HepG2 (cell line): ENCODE measurements around the gene OTOG. TPM values are rescaled to one million over a fixed set of nuclear protein-coding genes. Genes with fewer than 3 reads are reported as not detected.

Source experiments
- ATAC-seq: fragments of 200-7000 bp; cut with Tn5 transposase; 3 replicates; pipeline ENCODE4 v1.9.1; 2020; ENCODE audit warnings: mild to moderate bottlenecking, moderate library complexity
- BruUV-seq: library from RNA; stranded (reverse); fragments of 400-500 nt; replicated peaks from 2 replicates; lab custom pipeline; 2021; lab: Mats Ljungman, UMichigan
- CTCF ChIA-PET: fragments of 300-600 bp; formaldehyde crosslinking; extraction: SDS; loops from one replicate; lab custom pipeline; 2021; ENCODE audit warnings: low total read pairs, inconsistent platforms, low intra/inter-chr PET ratio; lab: Yijun Ruan, JAX
- POLR2A ChIA-PET: fragments of 350-600 bp; sonication (Branson Sonifier 250); formaldehyde crosslinking; loops from one replicate; lab custom pipeline; 2020; ENCODE audit warnings: antibody characterized with exemption, inconsistent platforms; lab: Yijun Ruan, JAX
- DNase-seq: peaks from one replicate; pipeline ENCODE4 v3.0.0-alpha.2; 2015; ENCODE audit warnings: low spot score
- FAIRE-seq: peaks from 3 replicates; lab custom pipeline; 2011; peaks lifted over from hg19 to GRCh38; lab: Jason Lieb, UNC
- H2AFZ ChIP-seq: one replicate; pipeline ENCODE4 v1.6.1; 2011; ENCODE audit warnings: low read length, inconsistent platforms
- H3K27ac ChIP-seq: fragments of 300-600 bp; 3 replicates; pipeline ENCODE4 v1.8.0; 2011; ENCODE audit warnings: mixed run types, mild to moderate bottlenecking, mixed read lengths, low read length, inconsistent platforms; ENCODE audit not compliant: insufficient read depth; ENCODE audit errors: extremely low read length
- H3K27me3 ChIP-seq, 2 experiments: fragments of 200-600 bp in 1 of 2; 2 replicates in 1 of 2; 3 replicates in 1 of 2; pipeline versions ENCODE4 v1.6.0 to v1.8.0; 2011; ENCODE audit warnings: low read length in 2 of 2, mild to moderate bottlenecking in 2 of 2, moderate library complexity in 2 of 2, inconsistent platforms in 1 of 2; ENCODE audit not compliant: insufficient read depth in 2 of 2, control insufficient read depth in 1 of 2
- H3K36me3 ChIP-seq, 2 experiments: fragments of 200-600 bp in 1 of 2; replicated peaks in 1 of 2; 2 replicates in 1 of 2; 3 replicates in 1 of 2; pipeline versions ENCODE4 v1.5.1 to v1.8.0; 2011; ENCODE audit warnings: low read length in 2 of 2, inconsistent platforms in 1 of 2; ENCODE audit not compliant: insufficient read depth in 2 of 2, control insufficient read depth in 1 of 2
- H3K4me1 ChIP-seq: 2 replicates; pipeline ENCODE4 v1.5.1; 2012; ENCODE audit warnings: low read length, inconsistent platforms; ENCODE audit not compliant: insufficient read depth
- H3K4me2 ChIP-seq: 2 replicates; pipeline ENCODE4 v1.6.0; 2011; ENCODE audit warnings: low read depth, low read length, inconsistent platforms
- H3K4me3 ChIP-seq, 3 experiments: fragments of 200-600 bp in 1 of 3; sonication (generic), shearing (Covaris generic) in 1 of 3; replicated peaks in 1 of 3; 2 replicates each; pipeline ENCODE4 v1.5.1; 2011 to 2016; ENCODE audit warnings: low read length in 3 of 3, inconsistent platforms in 2 of 3, low read depth in 2 of 3, mild to moderate bottlenecking in 2 of 3, control low read depth in 1 of 3, mixed read lengths in 1 of 3; ENCODE audit not compliant: insufficient read depth in 1 of 3
- H3K79me2 ChIP-seq: one replicate; pipeline ENCODE4 v1.6.1; 2011; ENCODE audit warnings: low read length, inconsistent platforms; ENCODE audit not compliant: insufficient read depth
- H3K9ac ChIP-seq: 2 replicates; pipeline ENCODE4 v1.6.0; 2011; ENCODE audit warnings: mild to moderate bottlenecking, low read depth, low read length, inconsistent platforms; ENCODE audit not compliant: insufficient read depth
- H3K9me3 ChIP-seq: 2 replicates; pipeline ENCODE4 v1.5.1; 2012; ENCODE audit warnings: mild to moderate bottlenecking, low read length
- H4K20me1 ChIP-seq: 2 replicates; pipeline ENCODE4 v1.6.0; 2011; ENCODE audit warnings: inconsistent platforms, mild to moderate bottlenecking, low read length, moderate library complexity; ENCODE audit not compliant: insufficient read depth
- ATF1 ChIP-seq: IDR thresholded peaks from 2 replicates; pipeline ENCODE4 v1.6.1; 2016; ENCODE audit warnings: mild to moderate bottlenecking, control low read depth
- ATF4 ChIP-seq, 2 experiments: fragments of 450-650 bp in 1 of 2; sonication (generic) in 1 of 2; formaldehyde crosslinking; IDR thresholded peaks; 2 replicates each; pipeline versions ENCODE4 v1.5.0 to v1.8.0; 2020 to 2022; ENCODE audit warnings: mild to moderate bottlenecking in 1 of 2, missing genetic modification reagents in 1 of 2
- ELF1 ChIP-seq: sonication (generic); formaldehyde crosslinking; IDR thresholded peaks from 2 replicates; pipeline ENCODE4 v1.4.0; 2020; ENCODE audit warnings: missing genetic modification reagents
- KLF15 ChIP-seq: sonication (generic); formaldehyde crosslinking; IDR thresholded peaks from 2 replicates; pipeline ENCODE4 v1.8.1; 2023; ENCODE audit warnings: borderline replicate concordance, mild to moderate bottlenecking, inconsistent platforms, missing genetic modification reagents, mixed read lengths
- ZFYVE20 ChIP-seq: sonication (generic); formaldehyde crosslinking; IDR thresholded peaks from 2 replicates; pipeline ENCODE4 v1.8.0; 2023; ENCODE audit warnings: low read depth, mild to moderate bottlenecking, moderate library complexity, missing genetic modification reagents, borderline replicate concordance
- ZNF256 ChIP-seq: sonication (generic); formaldehyde crosslinking; conservative IDR thresholded peaks from 2 replicates; pipeline ENCODE4 v1.4.0; 2020; ENCODE audit warnings: missing genetic modification reagents
- ZNF883 ChIP-seq: sonication (generic); formaldehyde crosslinking; IDR thresholded peaks from 2 replicates; pipeline ENCODE4 v1.5.1; 2020; ENCODE audit warnings: mild to moderate bottlenecking, missing genetic modification reagents; ENCODE audit errors: not compliant biosample characterization
- ZSCAN12 ChIP-seq: sonication (generic); formaldehyde crosslinking; IDR thresholded peaks from 2 replicates; pipeline ENCODE4 v1.9.0; 2021; ENCODE audit warnings: mild to moderate bottlenecking, missing genetic modification reagents
- WGBS: methylation state at CpG from one replicate; pipeline ENCODE4 v1.1.6; 2017; ENCODE audit warnings: low lambda C conversion rate; 5-methylcytosine and 5-hydroxymethylcytosine counted together
- in situ Hi-C: cut with HindIII; loops from 2 replicates; pipeline ENCODE4 v1.10.0; 2017; ENCODE audit warnings: low pct_unique_long_range_greater_than_20kb; ENCODE audit not compliant: extremely low pct_ligation_motif_present
- intact Hi-C: fragments of 100-400 bp; cut with micrococcal nuclease; formaldehyde crosslinking; loops from one replicate; pipeline ENCODE4 v1.10.0; 2022; ENCODE audit not compliant: unreplicated experiment
- polyA plus RNA-seq, 8 experiments: library from polyadenylated mRNA; depleted of rRNA in 3 of 8; stranded (reverse) in 7 of 8; unstranded in 1 of 8; fragments of >200 nt; fragmentation: Illumina TruSeq in 4 of 8; extraction: Trizol in 4 of 8; gene quantifications; 2 replicates each; pipeline versions ENCODE4 v1.2.1 to v1.2.3, GENCODE V29; 2011 to 2016; ENCODE audit warnings: low read depth in 4 of 8, missing spikeins in 1 of 8, mixed read lengths in 1 of 8; ENCODE audit not compliant: insufficient read depth in 1 of 8
- total RNA-seq, 5 experiments: library from RNA; depleted of rRNA; stranded (reverse); fragments of >200 nt; fragmentation: Illumina TruSeq; extraction: Trizol; gene quantifications; 2 replicates each; pipeline ENCODE4 v1.2.3, GENCODE V29; 2016; ENCODE audit warnings: low read depth in 1 of 5
- TF ChIP-seq, protein P1 (sequence below): sonication (generic); formaldehyde crosslinking; IDR thresholded peaks from 2 replicates; pipeline ENCODE4 v1.4.0; 2020; ENCODE audit warnings: mild to moderate bottlenecking, missing genetic modification reagents

The OTOG gene
- total and polyA plus RNA-seq, 2 of the 13 experiments (the other 11 are each of a cell fraction or from before 2014, with no cell fraction given) = not detected

DNA sequence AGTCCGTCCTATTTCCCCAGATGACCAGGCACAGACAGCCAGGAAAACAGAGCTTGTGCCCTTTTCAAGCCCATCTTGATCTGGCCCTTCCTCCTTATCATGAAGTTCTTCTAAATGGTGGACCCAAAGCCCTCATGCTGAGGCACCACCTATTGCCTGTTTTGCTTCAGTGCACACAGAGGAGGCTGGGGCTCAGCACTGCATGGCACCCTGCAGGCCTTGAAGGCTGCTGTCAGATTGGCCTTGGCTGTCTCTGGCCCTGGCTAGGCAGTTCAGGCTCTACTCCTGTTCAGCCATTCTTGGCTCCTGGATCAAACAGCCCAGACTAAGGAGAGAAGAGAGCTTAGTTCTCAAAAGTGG, 49.2 kb downstream of the OTOG start:
- Histone ChIP-seq H2AFZ (no peak overlapping the region), H3K9me3 (no peaks in the 10 kb centered on the region), H3K9ac (no peak overlapping the region), H3K79me2 (no peaks in the 10 kb centered on the region), H3K4me1 (no peaks in the 10 kb centered on the region), H3K27ac (no peak overlapping the region), H4K20me1 (no peaks in the 10 kb centered on the region; the same call in 1 of the 2 replicates), H3K4me3 (no peak overlapping the region), H3K36me3 (no peaks in the 10 kb centered on the region), H3K4me2 (no peak overlapping the region), H3K27me3 (peaks cover 1 to 16% of the 10 kb centered on the region in 2 experiments; a peak in 2 of 5 replicates)
- intact Hi-C loops (no loop called here), in situ Hi-C loops (no loop called here)
- DNase-seq = no peak
- ChIA-PET CTCF (no interaction called here), POLR2A (interaction anchor here (1.2 kb wide), 1 partner anchor 358 kb away, joined by 3 read pairs; no protein-coding TSS in a partner anchor)
- FAIRE-seq = no peak
- 14% methylated on average over 1 of the region's 1 CpG for WGBS
- no TSS peak for BruUV-seq
- 0 out of 3 replicates have a peak, but pooled peaks have one; percentile 12 for ATAC-seq
- no peak for TF ChIP-seq ZFYVE20 (CRISPR knock-in tag)
- TF ChIP-seq ZNF256 (CRISPR knock-in tag) = no peak
- TF ChIP-seq ATF4 (CRISPR knock-in tag; IDR thresholded peaks at IDR 0.05) = no peak
- no peak for TF ChIP-seq ZNF883 (CRISPR knock-in tag)
- TF ChIP-seq ZSCAN12 = no peak
- TF ChIP-seq KLF15 (CRISPR knock-in tag) = no peak
- TF ChIP-seq, protein P1, sequence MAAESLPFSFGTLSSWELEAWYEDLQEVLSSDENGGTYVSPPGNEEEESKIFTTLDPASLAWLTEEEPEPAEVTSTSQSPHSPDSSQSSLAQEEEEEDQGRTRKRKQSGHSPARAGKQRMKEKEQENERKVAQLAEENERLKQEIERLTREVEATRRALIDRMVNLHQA (CRISPR knock-in tag) = no peak
- TF ChIP-seq ATF1 (CRISPR knock-in tag) = no peak
- no peak for TF ChIP-seq ELF1 (CRISPR knock-in tag)
